T1000 (cell line): ENCODE measurements around the gene IQGAP2.

ENCODE experiments used
- DNase-seq: peaks from one replicate; lab custom pipeline; 2025; ENCODE audit warnings: mixed read lengths; lab: John Stamatoyannopoulos, UW

IQGAP2 gene

DNA sequence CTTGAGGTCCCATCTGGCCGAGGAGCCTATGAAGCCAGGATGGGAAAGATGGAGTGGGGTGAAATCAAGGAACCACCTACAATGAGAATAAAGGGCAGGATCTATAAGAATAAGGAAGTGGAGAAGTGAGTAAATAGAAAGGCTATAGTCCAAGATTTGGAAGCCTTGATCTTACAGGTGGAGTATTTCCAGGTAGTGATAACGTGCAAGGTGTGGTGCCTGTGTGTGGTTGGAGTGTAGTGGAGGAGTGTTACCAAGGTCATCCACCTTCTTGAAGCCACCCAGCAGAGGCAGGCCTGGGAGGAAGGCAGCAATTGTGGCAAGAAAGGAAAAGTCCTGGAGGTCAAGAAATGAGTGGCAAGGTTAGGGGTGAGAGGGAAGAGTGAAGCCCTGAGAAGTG, 72.9 kb downstream of the IQGAP2 start:
- DNase-seq, result no peak

DNA sequence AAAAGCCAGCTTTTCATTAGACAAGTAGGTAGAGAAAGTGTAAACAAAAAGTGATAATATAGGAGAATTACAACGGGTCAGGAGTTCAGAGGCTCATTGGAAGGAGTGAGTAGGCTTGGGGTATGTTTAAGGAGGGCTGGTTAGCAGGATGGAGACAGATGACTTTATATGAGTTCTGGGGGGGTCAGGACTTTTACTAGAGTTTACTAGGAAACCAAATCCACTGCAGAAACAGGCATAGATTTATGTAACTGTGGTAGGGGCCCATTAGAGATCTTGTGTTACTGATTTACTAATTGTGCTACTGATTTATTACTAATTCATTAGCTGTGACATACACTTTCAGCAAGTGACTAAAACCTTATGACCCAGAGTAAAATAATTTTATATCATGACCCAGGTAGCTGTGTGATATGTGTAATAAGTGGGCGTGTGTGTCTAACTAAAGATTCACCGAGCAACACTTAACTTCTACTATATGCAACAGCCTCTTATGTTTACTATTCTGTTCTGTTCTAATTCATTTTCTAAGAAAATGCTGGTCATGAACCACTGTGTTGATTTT, 73.5 kb downstream of the IQGAP2 start:
- DNase-seq, result no peak

DNA sequence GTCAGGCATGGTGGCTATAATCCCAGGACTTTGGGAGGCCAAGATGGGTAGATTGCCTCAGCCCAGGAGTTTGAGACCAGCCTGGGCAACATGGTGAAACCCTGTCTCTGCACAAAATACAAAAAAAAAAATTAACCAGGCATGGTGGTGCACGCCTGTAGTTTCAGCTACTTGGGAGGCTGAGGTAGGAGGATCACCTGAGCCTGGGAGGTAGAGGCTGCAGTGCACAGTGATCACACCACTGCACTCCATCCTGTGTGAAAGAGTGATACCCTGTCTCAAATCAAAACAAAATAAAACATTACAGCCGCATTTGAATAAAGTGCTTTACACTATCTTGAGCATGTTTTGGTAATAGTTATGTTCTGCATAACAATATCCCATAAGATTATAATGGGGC, 74.0 kb downstream of the IQGAP2 start:
- no peak for DNase-seq

DNA sequence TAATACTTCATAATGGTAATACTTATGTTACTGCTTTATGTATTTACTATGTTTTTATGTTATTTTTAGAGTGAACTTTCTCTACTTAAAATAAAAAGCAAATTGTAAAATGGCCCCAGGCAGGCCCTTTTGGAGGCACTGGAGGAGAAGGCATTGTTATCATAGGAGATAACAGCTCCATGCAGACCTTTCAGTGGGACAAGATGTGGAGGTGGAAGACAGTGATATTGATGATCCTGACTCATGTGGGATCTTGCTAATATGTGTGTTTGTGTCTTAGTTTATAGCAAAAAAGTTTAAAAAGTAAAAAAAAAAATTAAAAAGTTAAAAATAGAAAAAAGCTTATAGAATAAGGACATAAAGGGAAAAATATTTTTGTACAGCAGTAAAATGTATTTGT, 74.5 kb downstream of the IQGAP2 start:
- no peak for DNase-seq

DNA sequence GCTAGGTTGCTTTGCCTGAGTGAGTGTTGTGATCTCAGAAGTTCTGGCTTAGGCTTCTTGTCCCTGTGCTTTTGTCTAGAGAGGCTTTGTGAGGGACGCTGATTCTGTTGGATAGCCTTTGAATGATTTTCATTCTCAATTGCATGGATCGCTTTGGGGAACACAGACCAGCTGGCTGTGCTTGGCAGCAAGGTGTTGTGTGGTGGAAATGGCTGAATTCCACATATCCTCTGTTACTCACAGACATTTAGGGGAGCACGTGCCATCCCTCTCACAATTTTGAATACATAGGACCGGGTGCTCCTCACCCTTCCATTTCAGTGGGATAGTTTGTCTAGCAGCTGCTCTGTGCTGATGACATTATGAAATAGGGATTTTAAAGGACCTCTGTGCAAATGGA, 76.2 kb downstream of the IQGAP2 start:
- no peak for DNase-seq

DNA sequence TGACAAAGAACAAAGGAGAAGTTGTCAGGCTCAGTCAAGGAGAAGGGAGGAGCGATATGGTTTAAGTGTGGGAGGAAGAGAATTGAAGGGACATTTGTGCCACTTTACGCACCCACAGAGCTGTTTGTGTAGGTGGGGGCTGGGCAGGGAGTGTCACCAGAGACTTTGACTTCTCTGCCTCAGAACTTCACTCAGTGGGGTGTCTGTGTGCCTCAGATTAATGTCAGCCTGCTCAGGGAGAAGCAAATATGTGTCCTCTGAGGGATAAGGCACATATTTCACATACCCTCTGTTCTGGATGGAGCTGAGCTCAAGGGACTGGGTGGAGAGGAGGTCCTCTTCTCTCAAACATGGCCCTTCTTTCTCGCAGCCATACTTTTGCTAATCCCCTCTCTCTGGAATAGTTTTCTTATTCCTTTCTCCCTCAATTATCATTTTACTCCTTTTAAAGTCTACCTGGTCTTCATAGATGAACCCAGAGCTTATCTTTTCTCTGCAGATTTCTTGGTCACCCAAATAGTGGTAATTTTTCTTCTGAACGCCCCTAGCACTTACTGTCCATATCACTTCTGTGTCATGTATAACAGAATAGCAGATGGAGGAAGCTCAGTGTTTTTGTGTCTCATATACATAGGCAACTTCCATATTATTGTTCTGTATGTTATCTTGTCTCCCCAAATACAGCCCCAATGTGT, 77.0 kb downstream of the IQGAP2 start:
- DNase-seq, result no peak

DNA sequence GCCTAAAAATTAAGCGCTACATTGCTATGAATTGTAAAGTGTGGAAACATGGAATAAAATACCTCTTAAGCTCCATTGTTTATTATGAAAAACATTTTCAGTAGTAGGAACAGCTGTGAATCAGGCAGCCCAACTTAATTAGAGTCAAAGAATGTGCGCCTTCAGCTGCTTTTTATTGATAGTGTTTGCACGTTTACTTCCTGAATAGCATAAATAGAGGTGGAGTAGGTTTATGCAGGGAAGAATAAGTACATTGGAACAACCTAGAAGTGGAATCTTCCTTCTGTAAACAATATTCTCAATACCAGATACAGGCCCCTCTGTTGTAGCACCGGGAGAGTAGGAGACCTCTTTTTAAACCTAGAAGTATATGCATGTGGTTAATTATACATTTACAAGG, 79.9 kb downstream of the IQGAP2 start:
- no peak for DNase-seq

DNA sequence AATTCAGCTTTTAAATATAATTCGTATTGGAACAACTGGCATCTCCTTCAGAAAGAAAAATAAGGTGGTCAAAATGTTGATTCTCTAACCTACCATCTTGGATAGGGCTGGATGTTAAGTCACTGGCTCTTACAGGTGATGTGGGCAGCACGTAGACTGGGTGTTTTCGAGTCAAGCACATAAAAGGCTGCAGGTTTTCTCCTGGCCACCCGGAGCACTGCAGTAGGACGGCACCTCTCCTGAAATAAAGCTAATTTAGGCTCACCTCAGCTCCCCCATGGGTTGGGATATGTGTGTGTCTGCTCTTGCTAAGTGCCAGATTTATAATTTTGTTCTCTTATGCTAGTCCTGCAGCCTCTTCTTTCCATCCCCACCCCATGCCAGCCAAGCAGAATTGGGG, 80.3 kb downstream of the IQGAP2 start:
- no peak for DNase-seq

DNA sequence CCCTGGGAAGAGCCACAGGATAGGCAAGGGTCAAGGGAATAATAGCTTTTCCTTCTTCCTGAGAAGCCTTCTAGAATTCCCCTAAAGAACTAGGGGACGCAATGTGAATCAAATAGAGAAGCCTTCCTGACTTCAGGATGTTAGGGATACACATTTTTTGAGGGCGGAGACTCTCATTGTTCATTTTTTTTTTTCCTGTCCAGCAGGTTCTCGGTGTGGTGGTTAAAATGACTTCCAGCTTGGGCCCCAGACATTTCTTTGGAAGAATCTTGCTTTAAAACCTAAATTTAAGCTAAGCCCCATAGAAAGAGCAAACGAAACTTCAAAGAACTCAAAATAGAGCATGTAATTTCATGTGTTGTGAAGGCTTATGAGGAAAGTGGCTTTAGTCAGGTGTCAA, 80.8 kb downstream of the IQGAP2 start:
- DNase-seq, result no peak

DNA sequence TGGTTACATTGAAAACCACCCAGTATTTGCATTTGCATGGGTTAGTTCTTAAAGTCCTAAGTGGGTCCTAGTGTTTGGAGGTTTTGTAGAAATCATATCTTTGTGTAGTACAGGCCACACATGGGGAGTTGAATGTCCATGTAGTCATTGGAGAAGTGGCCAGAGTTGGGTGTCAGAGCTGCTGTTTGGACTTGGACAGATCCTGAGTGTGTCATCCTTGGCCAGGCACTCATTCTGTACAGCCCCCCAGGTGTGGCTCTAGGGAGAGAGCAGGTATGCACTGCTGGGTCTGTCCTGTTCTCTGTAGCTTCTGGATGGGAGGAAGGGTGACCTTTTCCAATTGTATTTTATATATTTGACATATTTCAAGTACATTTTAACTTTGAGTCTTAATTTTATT, 82.4 kb downstream of the IQGAP2 start:
- no peak for DNase-seq

DNA sequence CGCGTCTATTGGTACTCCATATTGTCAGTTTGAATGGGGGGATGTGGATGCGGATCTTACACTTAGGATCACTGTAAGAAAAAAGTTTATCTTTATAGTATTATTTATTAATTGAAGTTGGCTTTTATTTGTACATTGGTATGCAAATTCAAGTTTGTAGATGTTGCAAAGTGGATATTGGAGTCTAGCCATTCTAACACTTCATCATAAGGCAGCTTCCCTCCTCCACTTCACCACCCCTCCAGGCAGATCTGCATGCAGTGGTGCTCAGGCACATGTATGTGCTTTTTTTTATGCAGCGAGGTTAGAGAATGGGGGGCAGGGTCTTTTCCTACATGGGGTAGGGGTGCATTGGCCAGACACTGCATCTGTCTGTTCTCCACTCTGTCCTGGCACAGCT, 84.3 kb downstream of the IQGAP2 start:
- DNase-seq, result no peak

DNA sequence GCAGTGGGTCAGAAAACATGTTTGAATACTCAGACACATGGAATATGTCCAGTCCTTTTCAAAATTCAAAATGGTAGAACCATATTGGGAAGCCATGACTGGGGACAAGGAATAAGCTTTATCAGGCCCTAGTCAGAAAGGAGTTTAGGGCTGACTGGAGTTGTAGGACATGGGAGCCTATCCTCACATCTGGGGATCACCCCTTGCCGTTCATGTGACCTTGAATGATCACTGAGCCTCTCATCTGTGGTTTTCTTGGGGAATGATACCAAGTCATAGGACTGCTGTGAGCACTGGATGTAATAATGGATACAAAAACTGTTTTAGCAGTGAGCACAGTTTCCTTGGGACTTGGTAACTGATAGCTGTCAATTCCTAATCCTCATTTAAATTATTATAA, 84.7 kb downstream of the IQGAP2 start:
- no peak for DNase-seq

DNA sequence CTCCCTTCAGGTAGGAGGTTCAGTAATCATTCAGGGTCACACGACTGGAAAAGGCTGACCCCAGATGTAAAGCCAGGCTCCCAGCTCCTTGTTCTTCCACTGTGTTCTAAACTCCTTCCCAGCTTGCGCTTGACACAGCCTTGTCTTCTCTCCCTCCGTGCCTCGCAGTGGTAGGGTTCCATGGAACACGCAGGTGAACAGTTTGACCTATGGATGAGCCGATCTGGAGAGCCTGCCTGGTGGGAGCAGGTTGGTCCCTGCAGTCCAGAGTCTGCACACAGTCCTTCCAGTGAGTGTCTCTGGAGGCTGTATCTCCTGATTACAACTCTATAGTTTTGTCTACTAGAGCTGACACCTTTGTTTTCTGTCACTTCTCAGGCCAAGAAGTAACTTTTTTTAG, 85.9 kb downstream of the IQGAP2 start:
- no peak for DNase-seq

DNA sequence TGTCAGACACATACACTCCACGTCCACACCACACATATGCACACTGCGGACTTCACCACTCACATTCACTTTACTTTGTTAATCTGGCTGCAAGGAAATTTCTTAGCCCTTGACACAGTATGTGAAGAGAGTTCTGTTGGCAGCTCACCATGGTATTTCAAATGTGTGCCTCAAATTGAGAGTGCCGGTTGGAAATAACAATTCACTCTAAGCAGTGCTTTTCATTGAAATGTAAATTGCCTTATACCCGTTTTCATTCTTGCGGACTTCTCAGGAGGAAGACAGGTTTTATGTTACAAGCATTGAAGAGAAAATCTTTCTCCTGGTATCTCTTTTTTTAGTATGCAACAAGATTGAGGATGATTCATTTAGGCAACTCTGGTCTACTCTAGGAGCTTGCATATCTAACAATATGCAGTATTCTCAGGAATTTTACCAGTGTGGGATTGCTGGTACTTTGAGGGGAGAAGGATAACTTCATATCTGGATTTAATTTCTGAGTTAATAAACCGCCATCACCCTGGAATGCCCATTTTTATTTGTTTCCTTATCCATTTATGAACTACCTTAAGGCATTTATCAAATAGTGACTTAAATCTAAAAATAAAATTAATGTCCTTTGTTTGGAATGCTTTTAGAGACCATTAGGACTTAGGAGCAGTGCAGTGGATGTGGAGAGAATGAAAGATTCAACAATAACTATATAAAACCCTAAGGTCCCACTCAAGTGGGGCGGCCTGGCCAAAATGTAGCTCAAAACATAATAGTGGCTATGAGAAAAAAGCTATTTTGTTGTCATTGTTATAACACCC, 87.0 kb downstream of the IQGAP2 start:
- DNase-seq, result no peak

DNA sequence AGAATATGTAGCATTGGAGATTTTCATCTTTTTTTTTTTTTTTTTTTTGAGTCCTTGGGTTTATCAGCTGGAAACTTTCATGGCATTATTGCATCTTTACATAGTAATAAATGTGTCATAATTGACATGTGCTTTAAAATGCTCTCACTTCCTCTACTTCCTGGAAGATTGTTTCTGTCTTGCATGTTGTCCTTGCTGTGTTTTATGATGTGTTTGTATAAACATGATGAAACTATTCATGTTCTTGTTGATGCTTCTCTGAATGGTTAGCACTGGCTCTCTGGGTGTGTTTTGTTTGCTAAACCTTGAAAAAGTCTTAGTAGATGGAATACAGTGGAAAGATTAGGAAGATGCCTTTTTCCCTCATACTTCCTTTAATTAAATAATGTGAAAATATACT, 87.9 kb downstream of the IQGAP2 start:
- DNase-seq, result no peak

DNA sequence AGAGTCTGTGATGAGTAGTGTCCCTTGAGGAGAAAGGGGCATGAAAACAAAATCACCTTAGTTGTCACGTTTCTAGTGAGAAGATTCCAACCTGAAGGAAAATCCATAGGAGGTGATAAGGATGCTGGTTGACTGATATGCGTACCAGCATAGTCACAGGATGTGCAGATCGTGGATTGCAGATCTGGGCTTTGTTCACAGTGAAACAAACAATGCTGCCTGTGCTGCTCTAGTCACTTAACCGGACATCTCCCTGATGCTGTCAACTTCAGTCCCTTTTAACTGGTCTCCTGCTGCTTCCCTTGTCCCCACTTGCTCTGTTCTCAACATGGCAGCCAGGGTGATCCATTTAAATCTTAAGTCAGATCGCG, 89.7 kb downstream of the IQGAP2 start:
- DNase-seq, result no peak

DNA sequence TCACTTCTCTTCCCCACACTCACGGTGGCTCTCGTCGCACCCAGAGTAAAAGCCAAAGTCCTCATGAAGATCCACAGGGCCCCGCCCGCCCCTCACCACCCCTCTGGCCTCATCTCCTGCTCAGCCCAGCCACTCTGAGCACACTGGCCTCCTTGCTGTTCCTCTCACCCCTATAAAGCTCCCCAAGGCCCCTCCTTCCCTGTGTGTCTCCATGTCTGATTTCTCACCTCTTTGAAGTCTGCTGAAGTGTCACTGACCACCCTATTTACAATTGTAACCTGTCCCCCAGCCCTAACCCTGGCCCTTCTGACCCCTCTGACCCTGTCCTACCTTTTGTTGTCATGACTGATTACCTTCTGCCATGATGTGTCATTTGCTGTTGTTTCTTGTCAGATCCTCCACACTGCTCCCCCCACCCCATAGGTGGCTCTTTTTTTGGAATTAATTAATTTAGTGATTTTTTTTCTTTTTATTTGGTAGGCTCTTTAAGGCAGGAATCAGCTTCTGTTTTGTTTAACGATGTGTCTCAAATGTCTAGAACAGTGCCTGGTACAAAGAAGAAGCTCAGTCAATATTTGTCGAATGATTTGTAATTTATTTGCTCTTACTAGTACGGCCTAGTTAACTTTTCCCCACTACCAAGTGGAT, 90.2 kb downstream of the IQGAP2 start:
- no peak for DNase-seq

DNA sequence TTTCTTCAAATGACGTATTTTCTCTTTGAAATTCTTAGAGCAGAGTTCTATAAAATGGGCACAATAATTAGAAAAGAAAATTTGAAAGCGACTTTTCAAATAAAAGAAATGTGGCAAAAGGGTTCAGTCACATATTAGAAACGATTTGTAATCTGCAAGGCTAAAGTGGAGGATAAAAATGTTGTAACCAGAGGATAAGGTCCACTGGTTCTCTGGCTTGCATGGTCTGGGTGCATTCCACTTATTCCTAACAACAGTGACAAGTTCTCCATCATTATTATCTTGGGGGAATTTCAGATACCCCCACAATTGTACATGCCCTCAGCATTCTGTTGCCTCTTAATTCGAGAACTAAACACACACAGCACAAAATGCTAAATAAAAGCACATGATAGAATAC, 91.1 kb downstream of the IQGAP2 start:
- no peak for DNase-seq

DNA sequence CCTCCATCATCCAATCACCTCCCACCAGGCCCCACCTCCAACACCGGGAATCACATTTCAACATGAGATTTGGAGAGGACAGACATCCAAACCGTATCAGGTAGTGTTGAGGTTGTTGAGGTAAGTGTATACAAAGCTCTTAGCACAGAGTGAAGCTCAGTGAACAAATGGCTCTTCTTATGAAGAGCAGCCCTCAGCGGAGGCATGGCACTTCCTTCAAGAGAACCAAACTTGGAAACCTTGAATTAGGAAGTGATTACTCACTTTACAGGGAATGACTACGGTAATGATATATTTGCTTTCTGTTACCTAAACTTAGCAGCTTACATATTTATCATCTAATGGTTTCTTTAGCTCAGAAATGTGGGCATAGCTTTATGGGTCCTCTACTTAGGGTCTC, 92.8 kb downstream of the IQGAP2 start:
- no peak for DNase-seq

DNA sequence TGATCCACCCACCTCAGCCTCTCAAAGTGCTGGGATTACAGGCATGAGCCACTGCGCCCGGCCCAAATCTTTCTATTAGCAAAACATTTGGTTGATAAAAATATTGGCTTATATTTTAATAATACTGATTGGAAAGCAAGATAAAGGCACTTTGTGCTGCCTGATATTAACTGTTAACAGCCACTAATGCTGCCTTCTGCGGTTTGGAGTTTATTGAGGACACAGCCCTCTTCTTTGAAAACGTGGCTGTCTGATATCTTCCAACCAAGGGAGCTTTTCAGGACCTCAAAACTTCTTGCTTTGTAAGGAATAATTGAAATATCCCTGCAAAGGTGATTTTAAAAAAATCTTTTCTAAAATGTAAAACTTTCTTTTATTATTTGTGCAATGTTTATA, 94.0 kb downstream of the IQGAP2 start:
- DNase-seq, result no peak

DNA sequence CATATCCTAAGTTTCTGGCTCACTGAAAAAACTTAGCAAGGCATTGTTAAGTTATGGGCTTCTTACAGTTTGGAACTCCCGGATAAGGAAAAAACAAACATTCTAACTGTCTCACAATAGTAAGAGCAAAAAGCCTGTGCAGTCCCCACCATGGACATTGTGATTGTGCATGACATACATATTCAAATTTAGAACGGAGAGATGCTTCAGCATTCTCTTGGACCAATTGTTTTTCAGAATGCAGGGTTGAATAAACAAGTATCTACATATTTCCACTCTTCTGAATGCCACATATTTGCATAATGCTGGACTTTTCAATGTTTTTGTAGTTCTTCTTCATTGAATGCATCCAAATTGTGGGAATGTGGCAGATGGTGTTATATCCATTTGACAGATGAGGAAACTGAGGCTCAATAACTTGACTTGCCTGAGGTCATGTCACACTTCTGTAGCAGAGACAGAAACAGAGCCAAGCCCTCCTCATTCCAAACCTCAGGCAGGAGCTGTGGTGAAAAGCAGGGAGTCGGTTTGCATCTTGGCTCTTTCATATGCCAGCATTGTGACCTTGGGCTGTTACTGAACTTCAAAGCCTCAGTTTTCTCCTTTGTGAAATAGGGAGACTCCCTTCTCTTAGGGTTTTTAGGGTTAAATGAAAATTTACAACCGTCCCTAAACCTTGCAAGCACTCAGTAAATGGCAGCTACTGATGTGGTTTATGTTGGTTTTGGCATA, 95.1 kb downstream of the IQGAP2 start:
- DNase-seq, result no peak

DNA sequence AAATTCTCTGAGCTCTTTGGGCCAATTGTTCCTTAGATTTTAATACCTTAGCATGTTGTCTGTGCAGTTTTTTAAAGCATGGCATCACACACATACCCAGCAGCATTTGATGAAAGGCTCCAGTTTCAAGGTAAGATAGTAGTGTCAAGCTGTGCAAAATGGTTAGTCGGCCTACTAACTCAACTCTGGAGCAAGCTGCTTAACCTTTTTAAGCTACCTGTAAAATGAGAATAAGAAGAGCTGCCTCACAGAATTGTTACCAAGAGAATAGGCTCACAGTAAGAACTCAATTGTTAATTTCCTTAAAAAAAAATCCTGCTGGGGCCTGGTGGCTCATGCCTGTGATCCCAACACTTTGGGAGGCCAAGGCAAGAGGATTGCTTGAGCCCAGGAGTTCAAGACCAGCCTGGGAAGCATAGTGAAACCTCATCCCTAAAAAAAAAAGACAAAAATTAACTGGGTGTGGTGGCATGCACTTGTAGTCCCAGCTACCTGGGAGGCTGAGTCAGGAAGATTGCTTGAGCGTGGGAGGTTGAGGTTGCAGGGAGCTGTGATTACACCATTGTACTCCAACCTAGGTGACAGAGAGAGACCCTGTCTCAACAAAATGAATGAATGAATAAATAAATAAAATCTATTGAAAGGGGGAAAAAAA, 96.5 kb downstream of the IQGAP2 start:
- no peak for DNase-seq
